B cell (primary cell): ENCODE measurements around the gene FAM8A1. TPM values are rescaled to one million over a fixed set of nuclear protein-coding genes. Genes with fewer than 3 reads are reported as not detected.

ENCODE experiments used
- ATAC-seq: fragments of 200-7000 bp; cut with Tn5 transposase; one replicate; pipeline ENCODE4 v1.10.0; 2021; ENCODE audit warnings: low read depth, mild to moderate bottlenecking, moderate number of reproducible peaks, moderate library complexity
- CTCF ChIA-PET: fragments of 350-600 bp; sonication (Branson Sonifier 250); formaldehyde crosslinking; loops from one replicate; lab custom pipeline; 2021; ENCODE audit warnings: antibody characterized with exemption, inconsistent platforms; lab: Charles Lee
- POLR2A ChIA-PET: fragments of 350-600 bp; sonication (Branson Sonifier 250); formaldehyde crosslinking; loops from one replicate; lab custom pipeline; 2021; ENCODE audit warnings: antibody characterized with exemption; lab: Charles Lee
- DNase-seq: peaks from one replicate; pipeline ENCODE4 v3.0.0; 2013
- H2AFZ ChIP-seq: 2 replicates; pipeline ENCODE4 v1.6.1; 2012; ENCODE audit warnings: mild to moderate bottlenecking, low read depth, low read length; ENCODE audit not compliant: insufficient read depth, poor library complexity, severe bottlenecking
- H3K27ac ChIP-seq, 2 donors: 1 replicate in 1 of 2; 2 replicates in 1 of 2; pipeline ENCODE4 v1.5.1; 2012 to 2013; ENCODE audit warnings: low read length in 2 of 2, mild to moderate bottlenecking in 2 of 2, moderate library complexity in 1 of 2
- H3K27me3 ChIP-seq, 4 experiments: fragments of 200-600 bp in 1 of 4; sonication (generic) in 1 of 4; replicated peaks in 1 of 4; 1 replicate in 2 of 4; 2 replicates in 2 of 4; pipeline versions ENCODE4 v1.6.1 to v1.7.0; 2013 to 2016; ENCODE audit warnings: low read length in 3 of 4, mild to moderate bottlenecking in 2 of 4, mixed read lengths in 1 of 4, moderate library complexity in 1 of 4; ENCODE audit not compliant: insufficient read depth in 4 of 4, control insufficient read depth in 3 of 4; ENCODE audit errors: control extremely low read depth in 1 of 4
- H3K36me3 ChIP-seq, 2 experiments: replicated peaks in 1 of 2; 1 replicate in 1 of 2; 2 replicates in 1 of 2; pipeline versions ENCODE4 v1.6.1 to v1.7.1; 2013; ENCODE audit warnings: low read length in 1 of 2; ENCODE audit not compliant: insufficient read depth in 2 of 2, control insufficient read depth in 1 of 2; ENCODE audit errors: control extremely low read depth in 1 of 2, extremely low read depth in 1 of 2
- H3K4me1 ChIP-seq, 2 donors: fragments of 200-600 bp in 1 of 2; sonication (generic) in 1 of 2; 1 replicate in 1 of 2; 2 replicates in 1 of 2; pipeline versions ENCODE4 v1.5.1 to v1.6.1; 2013 to 2017; ENCODE audit warnings: low read length in 2 of 2; ENCODE audit not compliant: control insufficient read depth in 2 of 2, insufficient read depth in 2 of 2
- H3K4me2 ChIP-seq: replicated peaks from 2 replicates; pipeline ENCODE3; 2012; ENCODE audit warnings: mild to moderate bottlenecking, low read depth, low read length; ENCODE audit not compliant: poor library complexity, severe bottlenecking
- H3K4me3 ChIP-seq, 5 experiments: fragments of 200-600 bp in 1 of 5; sonication (generic) in 1 of 5; 1 replicate in 3 of 5; 2 replicates in 2 of 5; pipeline versions ENCODE4 v1.5.1 to v1.7.0; 2011 to 2016; ENCODE audit warnings: low read length in 4 of 5, mild to moderate bottlenecking in 4 of 5, low read depth in 2 of 5, control low read depth in 1 of 5, moderate library complexity in 1 of 5; ENCODE audit not compliant: insufficient read depth in 1 of 5; ENCODE audit errors: control extremely low read depth in 1 of 5, extremely low read depth in 1 of 5
- H3K79me2 ChIP-seq: fragments of 200-600 bp; sonication (generic); one replicate; pipeline ENCODE4 v1.6.0; 2016; ENCODE audit warnings: low read length; ENCODE audit not compliant: control insufficient read depth, insufficient read depth
- H3K9ac ChIP-seq: fragments of 200-600 bp; sonication (generic); 2 replicates; pipeline ENCODE4 v1.6.1; 2017; ENCODE audit warnings: mild to moderate bottlenecking, low read length, moderate library complexity
- H3K9me3 ChIP-seq, 3 donors: one replicate each; pipeline versions ENCODE4 v1.6.1 to v1.7.1; 2013; ENCODE audit warnings: low read length in 2 of 3; ENCODE audit not compliant: control insufficient read depth in 2 of 3, insufficient read depth in 1 of 3; ENCODE audit errors: control extremely low read depth in 1 of 3
- H4K20me1 ChIP-seq: 2 replicates; pipeline ENCODE4 v1.6.0; 2012; ENCODE audit warnings: mild to moderate bottlenecking, low read length; ENCODE audit not compliant: insufficient read depth, control insufficient read depth, poor library complexity, severe bottlenecking
- H3K27ac Mint-ChIP-seq: one replicate; pipeline ENCODE4 v1.8.0; 2021; ENCODE audit warnings: mixed read lengths
- H3K27me3 Mint-ChIP-seq: one replicate; pipeline ENCODE4 v1.8.0; 2021; ENCODE audit warnings: mixed read lengths
- H3K4me1 Mint-ChIP-seq: one replicate; pipeline ENCODE4 v1.8.0; 2021; ENCODE audit warnings: mixed read lengths
- H3K4me3 Mint-ChIP-seq: one replicate; pipeline ENCODE4 v1.8.0; 2021; ENCODE audit warnings: mixed read lengths
- H3K9me3 Mint-ChIP-seq: one replicate; pipeline ENCODE4 v1.8.0; 2022; ENCODE audit warnings: mixed read lengths; ENCODE audit not compliant: insufficient read depth
- EZH2 ChIP-seq: IDR thresholded peaks from 2 replicates; pipeline ENCODE4 v1.6.1; 2012; ENCODE audit warnings: borderline replicate concordance, low read depth, mild to moderate bottlenecking, moderate library complexity, low read length; ENCODE audit not compliant: insufficient read depth, poor library complexity, severe bottlenecking
- WGBS: methylation state at CpG from one replicate; pipeline ENCODE4 v1.1.5; 2013; ENCODE audit warnings: missing lambda C conversion rate; ENCODE audit not compliant: insufficient coverage; 5-methylcytosine and 5-hydroxymethylcytosine counted together
- intact Hi-C: fragments of 100-400 bp; cut with micrococcal nuclease; formaldehyde crosslinking; loops from one replicate; pipeline ENCODE4 v1.10.0; 2022
- polyA plus RNA-seq: library from polyadenylated mRNA; depleted of rRNA; stranded (reverse); fragments of >200 nt; gene quantifications from 2 replicates; pipeline ENCODE4 v1.2.3, GENCODE V29; 2012
- total RNA-seq, 2 donors: library from RNA; stranded (reverse); fragments of 120-200 nt in 1 of 2; gene quantifications; 1 replicate in 1 of 2; 2 replicates in 1 of 2; pipeline versions ENCODE4 v1.2.3 to v1.2.4, GENCODE V29; 2013 to 2022
- TF ChIP-seq, protein P1 (sequence below): fragments of 200-600 bp; IDR thresholded peaks from one replicate; pipeline ENCODE4 v1.8.0; 2022; ENCODE audit warnings: antibody characterized with exemption, mild to moderate bottlenecking

The FAM8A1 gene
- total and polyA plus RNA-seq, 2 donors (not counting 1 experiment from before 2014, with no cell fraction given) = 4.6 to 7.0 TPM

DNA sequence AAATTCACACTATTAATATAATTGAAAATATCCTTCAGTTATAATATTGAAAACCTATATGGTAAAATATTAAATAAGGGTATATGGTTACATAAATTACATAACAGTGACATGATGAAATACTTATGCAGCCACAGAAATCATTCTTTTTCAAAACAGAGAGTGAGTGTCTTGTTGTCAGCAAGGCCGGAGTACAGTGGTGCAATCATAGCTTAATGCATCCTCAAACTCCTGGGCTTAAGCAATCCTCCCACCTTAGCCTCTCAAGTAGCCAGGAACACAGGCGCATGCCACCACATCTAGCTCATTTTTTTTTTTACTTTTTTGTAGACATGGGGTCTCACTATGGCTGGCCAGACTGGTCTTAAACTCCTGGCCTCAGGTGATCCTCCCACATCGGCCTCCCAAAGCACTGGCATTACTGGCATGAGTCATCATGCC, 40.4 kb downstream of the FAM8A1 start:
- ChIA-PET CTCF (no interaction called here), POLR2A (no interaction called here)
- DNase-seq = no peak
- 100% methylated on average over 1 of the region's 3 CpGs for WGBS
- peaks cover 17% of the 10 kb centered on the region for H3K79me2 ChIP-seq
- H3K27me3 ChIP-seq = no peaks in the 10 kb centered on the region
- H2AFZ ChIP-seq = no peak overlapping the region
- ATAC-seq = no peak
- intact Hi-C loops = no loop called here
- H3K9ac ChIP-seq = no peak overlapping the region
- no peaks in the 10 kb centered on the region for H4K20me1 ChIP-seq
- H3K4me2 ChIP-seq = no peak overlapping the region
- no peak for TF ChIP-seq EZH2
- TF ChIP-seq, protein P1, sequence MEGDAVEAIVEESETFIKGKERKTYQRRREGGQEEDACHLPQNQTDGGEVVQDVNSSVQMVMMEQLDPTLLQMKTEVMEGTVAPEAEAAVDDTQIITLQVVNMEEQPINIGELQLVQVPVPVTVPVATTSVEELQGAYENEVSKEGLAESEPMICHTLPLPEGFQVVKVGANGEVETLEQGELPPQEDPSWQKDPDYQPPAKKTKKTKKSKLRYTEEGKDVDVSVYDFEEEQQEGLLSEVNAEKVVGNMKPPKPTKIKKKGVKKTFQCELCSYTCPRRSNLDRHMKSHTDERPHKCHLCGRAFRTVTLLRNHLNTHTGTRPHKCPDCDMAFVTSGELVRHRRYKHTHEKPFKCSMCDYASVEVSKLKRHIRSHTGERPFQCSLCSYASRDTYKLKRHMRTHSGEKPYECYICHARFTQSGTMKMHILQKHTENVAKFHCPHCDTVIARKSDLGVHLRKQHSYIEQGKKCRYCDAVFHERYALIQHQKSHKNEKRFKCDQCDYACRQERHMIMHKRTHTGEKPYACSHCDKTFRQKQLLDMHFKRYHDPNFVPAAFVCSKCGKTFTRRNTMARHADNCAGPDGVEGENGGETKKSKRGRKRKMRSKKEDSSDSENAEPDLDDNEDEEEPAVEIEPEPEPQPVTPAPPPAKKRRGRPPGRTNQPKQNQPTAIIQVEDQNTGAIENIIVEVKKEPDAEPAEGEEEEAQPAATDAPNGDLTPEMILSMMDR = no peak
- H3K27me3 Mint-ChIP-seq = no peaks in the 10 kb centered on the region
- H3K4me3 ChIP-seq = no peak overlapping the region
- peaks cover 26 to 78% of the 10 kb centered on the region in 2 experiments for H3K36me3 ChIP-seq
- H3K4me3 Mint-ChIP-seq = no peak overlapping the region
- no peak overlapping the region for H3K27ac Mint-ChIP-seq
- H3K4me1 Mint-ChIP-seq = peaks cover 4% of the 10 kb centered on the region
- H3K27ac ChIP-seq = no peak overlapping the region
- no peaks in the 10 kb centered on the region for H3K9me3 ChIP-seq
- H3K9me3 Mint-ChIP-seq = no peaks in the 10 kb centered on the region
- no peaks in the 10 kb centered on the region for H3K4me1 ChIP-seq

- POLR2A ChIA-PET = no interaction called here
- H3K27ac Mint-ChIP-seq = no peak overlapping the region
- H3K36me3 ChIP-seq = peaks cover 26 to 64% of the 10 kb centered on the region in 2 experiments
Measured at GRCh38 chr6:17648745-17649144, 48.6 kb downstream of the FAM8A1 start.

More at GRCh38 chr6:17648745-17649144, 48.6 kb downstream of the FAM8A1 start:
- Mint-ChIP-seq H3K27me3 (no peaks in the 10 kb centered on the region), H3K4me3 (no peak overlapping the region), H3K9me3 (no peaks in the 10 kb centered on the region), H3K4me1 (peaks cover 3% of the 10 kb centered on the region)
- Histone ChIP-seq H3K27me3 (no peaks in the 10 kb centered on the region), H3K4me2 (no peak overlapping the region), H3K27ac (no peak overlapping the region), H3K79me2 (peaks cover 18% of the 10 kb centered on the region), H3K9ac (no peak overlapping the region), H3K9me3 (no peaks in the 10 kb centered on the region), H4K20me1 (peaks cover 6% of the 10 kb centered on the region), H3K4me1 (no peaks in the 10 kb centered on the region), H2AFZ (no peak overlapping the region), H3K4me3 (no peak overlapping the region)
- TF ChIP-seq, protein P1 = no peak
- no peak for TF ChIP-seq EZH2
- intact Hi-C loops = no loop called here
- ATAC-seq = no peak
- 92% methylated on average over 2 of the region's 3 CpGs for WGBS
- CTCF ChIA-PET = interaction anchor here (0.7 kb wide), 1 partner anchor 151 kb away, joined by 3 read pairs; no protein-coding TSS in a partner anchor
- DNase-seq = no peak
